Measurements from ENCODE around the gene RFC5.
"Not testable (repeated sequence)": the region's sequence is repeated elsewhere in the genome, so short reads cannot be mapped to it uniquely, and the experiment has no call there.

The RFC5 gene

GRCh38 chr12:118073768-118074167, 57.3 kb downstream of the RFC5 start:
- no peak overlapping the region for H3K4me3 ChIP-seq (ENCODE audit: low read depth, low read length)
- TF ChIP-seq CTCF (IDR thresholded peaks at IDR 0.05; ENCODE audit: borderline replicate concordance, insufficient read depth, low read depth, low read length): no peak

GRCh38 chr12:118081521-118081920, 65.0 kb downstream of the RFC5 start:
- not testable (repeated sequence) for H3K4me3 ChIP-seq (ENCODE audit: low read depth, low read length)

All from GM12875 (cell line).